ENCODE results near the gene POLG2. TPM values are rescaled to one million over a fixed set of nuclear protein-coding genes. Genes with fewer than 3 reads are reported as not detected.
"Not testable (repeated sequence)": the region's sequence is repeated elsewhere in the genome, so short reads cannot be mapped to it uniquely, and the experiment has no call there.

Gene POLG2
- total and polyA plus RNA-seq, 11 donors = 1.4 to 8.7 (median 5.7) TPM

- WGBS, 4 donors = 49 to 61% (median 51%) methylated on average over 4 of the region's 4 CpGs
- H3K36me3 ChIP-seq = peaks cover 4 to 61% (median 61%) of the 10 kb centered on the region in 9 donors
Observed at GRCh38 chr17:64497565-64498035, 746 bp upstream of the POLG2 start.

DNA sequence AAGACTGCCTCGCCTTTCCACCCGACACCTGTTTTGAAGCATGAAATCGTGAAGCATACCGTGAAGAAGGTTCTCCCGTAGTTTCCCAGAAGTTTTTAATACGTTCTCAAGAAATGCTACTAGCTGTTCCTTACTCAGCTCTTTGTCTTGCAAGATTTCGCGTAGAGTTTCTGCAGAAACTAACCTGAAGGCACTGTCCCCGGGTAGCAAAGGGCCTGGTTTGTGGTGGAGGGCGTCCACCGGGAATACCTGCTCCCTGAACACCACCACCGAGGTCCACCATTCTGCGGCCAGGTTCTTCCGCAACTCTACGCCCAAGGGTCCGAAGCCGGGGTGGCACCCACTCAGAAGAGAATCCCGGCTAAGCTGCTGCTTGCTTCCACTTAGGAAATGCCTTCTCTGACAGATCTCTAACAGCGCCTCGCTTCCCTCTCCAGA is 487 bp downstream of the POLG2 start:
- Histone ChIP-seq H3K4me3 (peak overlapping the region; percentile 44 to 89 (median 68)), H3K4me1 (peaks cover 2 to 84% (median 44%) of the 10 kb centered on the region in 12 donors), H3K27ac (peak overlapping the region in 11 of 12 donors; percentile 73 to 91 (median 84)), H3K27me3 (no peaks in the 10 kb centered on the region), H3K36me3 (peaks cover 4 to 61% (median 58%) of the 10 kb centered on the region in 9 donors), H3K9me3 (no peaks in the 10 kb centered on the region)
- ATAC-seq = no peak
- WGBS, 4 donors = 0 to 2% (median 1%) methylated on average over 13 to 20 of the region's 20 CpGs
- DNase-seq = peak in 1 of 5 donors; percentile 32
- intact Hi-C loops (cut with DNase I) = loop anchor here in 5 of 10 donors (5.0 to 10.0 kb wide), 3 partner anchors 74 to 192 kb away; no protein-coding TSS in a partner anchor
- TF ChIP-seq POLR2A (IDR thresholded peaks at IDR 0.05) = no peak
- TF ChIP-seq CTCF (IDR thresholded peaks at IDR 0.05) = no peak

More at GRCh38 chr17:64497565-64498035, 746 bp upstream of the POLG2 start:
- no peak for TF ChIP-seq CTCF (IDR thresholded peaks at IDR 0.05)
- TF ChIP-seq POLR2A (IDR thresholded peaks at IDR 0.05) = no peak
- H3K4me1 ChIP-seq = peaks cover 5 to 88% (median 56%) of the 10 kb centered on the region in 12 donors
- no peaks in the 10 kb centered on the region for H3K9me3 ChIP-seq
- intact Hi-C loops (cut with DNase I) = loop anchor here in 5 of 10 donors (5.0 to 10.0 kb wide), 3 partner anchors 75 to 193 kb away; no protein-coding TSS in a partner anchor
- peak overlapping the region in 10 of 12 donors; percentile 44 to 89 (median 70) for H3K4me3 ChIP-seq
- H3K27me3 ChIP-seq = no peaks in the 10 kb centered on the region
- ATAC-seq (no peak), DNase-seq (no peak)
- peak overlapping the region in 11 of 12 donors; percentile 73 to 91 (median 84) for H3K27ac ChIP-seq

- WGBS, 4 donors = 90 to 97% (median 94%) methylated on average over 5 of the region's 5 CpGs
- peaks cover 2 to 77% (median 41%) of the 10 kb centered on the region in 12 donors for H3K4me1 ChIP-seq
- not testable (repeated sequence) for ATAC-seq, DNase-seq, H3K27me3 ChIP-seq, H3K27ac ChIP-seq, H3K9me3 ChIP-seq
- peaks cover 0 to 61% (median 58%) of the 10 kb centered on the region in 9 donors for H3K36me3 ChIP-seq
- intact Hi-C loops (cut with DNase I) = loop anchor here in 5 of 10 donors (5.0 to 10.0 kb wide), 3 partner anchors 73 to 190 kb away; no protein-coding TSS in a partner anchor
- H3K4me3 ChIP-seq = peak overlapping the region in 5 of 12 donors; percentile 68 to 76 (median 69)
Observed at GRCh38 chr17:64495300-64495699, 1.6 kb downstream of the POLG2 start.

- no peaks in the 10 kb centered on the region for H3K9me3 ChIP-seq
- H3K27ac ChIP-seq = no peak overlapping the region
- TF ChIP-seq CTCF (IDR thresholded peaks at IDR 0.05) = no peak
- TF ChIP-seq POLR2A (IDR thresholded peaks at IDR 0.05) = no peak
- no peak for ATAC-seq
- no peak overlapping the region for H3K4me3 ChIP-seq
- intact Hi-C loops (cut with DNase I) = loop anchor here in 7 of 10 donors (5.0 to 10.0 kb wide), 5 partner anchors 72 to 189 kb away; no protein-coding TSS in a partner anchor
- peaks cover 0 to 61% (median 58%) of the 10 kb centered on the region in 9 donors for H3K36me3 ChIP-seq
- WGBS, 4 donors = 90 to 98% (median 95%) methylated on average over 2 of the region's 2 CpGs
- H3K27me3 ChIP-seq = no peaks in the 10 kb centered on the region
- peaks cover 2 to 65% (median 32%) of the 10 kb centered on the region in 12 donors for H3K4me1 ChIP-seq
- no peak for DNase-seq
Observed at GRCh38 chr17:64494121-64494520, 2.7 kb downstream of the POLG2 start.
